GM19035 (cell line): Measurements from ENCODE around the gene ZBTB46.

Experiments
- ATAC-seq: cut with Tn5 transposase; IDR thresholded peaks from one replicate; pipeline ENCODE4 v1.9.1; 2021; ENCODE audit not compliant: unreplicated experiment

Gene ZBTB46

GRCh38 chr20:63768591-63769515 is 62.2 kb downstream of the ZBTB46 start:
- ATAC-seq, result no peak

GRCh38 chr20:63767886-63768285 is 63.2 kb downstream of the ZBTB46 start:
- ATAC-seq, result no peak

- no peak for ATAC-seq
Measured at GRCh38 chr20:63767456-63767855, 63.6 kb downstream of the ZBTB46 start.

GRCh38 chr20:63766695-63767426 is 64.2 kb downstream of the ZBTB46 start:
- no peak for ATAC-seq

GRCh38 chr20:63765902-63766301 is 65.2 kb downstream of the ZBTB46 start:
- no peak for ATAC-seq

GRCh38 chr20:63765082-63765873 is 65.8 kb downstream of the ZBTB46 start:
- ATAC-seq, result no peak

DNA sequence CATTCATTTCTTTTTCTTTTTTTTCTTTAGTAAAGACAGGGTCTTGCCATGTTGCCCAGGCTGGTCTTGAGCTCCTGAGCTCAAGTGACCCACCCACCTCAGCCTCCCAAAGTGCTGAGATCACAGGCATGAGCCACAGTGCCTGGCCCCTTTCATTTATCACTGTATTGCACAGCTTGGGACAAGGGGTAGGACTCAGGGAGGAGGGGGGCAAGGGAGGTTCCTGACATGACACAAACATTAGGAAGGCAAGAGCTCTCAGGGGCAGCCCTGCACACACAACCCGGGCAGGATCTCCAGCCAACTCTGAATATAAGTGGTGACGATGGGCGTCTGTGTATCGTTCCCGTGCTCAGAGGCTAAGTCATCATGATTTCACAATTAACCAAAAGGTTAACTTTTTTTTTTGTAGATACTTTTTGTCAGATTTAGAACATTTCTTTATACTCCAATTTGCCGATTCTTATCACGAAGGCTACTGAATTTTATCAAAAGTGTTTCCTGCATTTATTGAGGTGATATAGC is 71.6 kb downstream of the ZBTB46 start:
- no peak for ATAC-seq

DNA sequence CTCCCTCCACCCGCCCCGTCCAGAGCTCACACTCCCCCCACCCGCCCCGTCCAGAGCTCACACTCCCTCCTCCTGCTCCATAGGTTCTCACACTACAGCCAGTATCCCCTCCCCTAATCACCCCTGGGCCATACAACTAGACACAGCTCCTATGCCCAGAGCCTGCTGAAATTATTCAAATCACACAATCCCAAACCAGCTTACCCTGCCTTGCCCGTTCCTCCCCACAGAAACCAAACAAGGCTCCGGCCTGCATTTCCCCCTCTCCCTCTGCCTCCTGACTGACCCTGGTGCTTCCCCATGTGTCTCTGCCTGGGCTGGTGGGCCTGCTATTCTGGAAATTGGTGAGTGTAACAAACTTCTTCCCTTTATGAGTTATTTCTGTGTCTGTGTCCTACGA is 72.9 kb downstream of the ZBTB46 start:
- no peak for ATAC-seq

GRCh38 chr20:63756648-63756991 is 74.4 kb downstream of the ZBTB46 start:
- ATAC-seq, result no peak

DNA sequence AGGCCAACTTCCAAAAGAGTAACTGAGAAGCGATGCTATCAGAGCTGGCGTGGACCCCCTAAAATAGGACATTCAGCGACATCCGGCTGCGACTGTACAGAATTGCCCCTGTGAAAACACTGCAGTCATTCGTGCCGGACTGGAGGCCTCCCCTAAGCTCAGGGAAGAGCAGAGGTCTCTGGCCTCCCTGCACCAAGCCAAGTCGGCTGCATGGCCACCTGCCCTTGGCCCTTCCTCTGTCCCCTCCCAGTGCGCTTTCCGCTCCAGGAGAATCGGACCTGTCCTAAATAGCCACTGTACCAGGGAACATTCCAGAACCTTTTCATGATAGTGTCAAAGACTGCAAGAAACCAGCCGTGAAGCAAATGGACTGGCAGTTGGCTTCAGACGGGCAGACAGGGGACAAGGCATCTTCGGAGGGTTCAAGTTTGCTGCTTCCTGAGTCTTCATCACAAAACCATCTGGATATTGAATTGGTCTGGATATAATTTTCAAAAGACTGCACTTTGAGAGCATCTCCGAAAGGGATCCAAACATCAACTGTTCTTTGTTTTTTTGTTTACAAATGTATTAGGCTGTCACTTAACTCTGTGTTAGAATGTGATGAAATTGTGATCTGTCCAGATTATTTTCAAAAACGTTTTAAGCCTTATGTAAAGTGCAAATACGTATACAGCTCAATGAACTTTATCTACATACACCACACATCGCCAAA is 75.0 kb downstream of the ZBTB46 start:
- ATAC-seq, result no peak

- ATAC-seq, result no peak
Measured at GRCh38 chr20:63754008-63754407, 77.1 kb downstream of the ZBTB46 start.

- ATAC-seq, result no peak
Measured at GRCh38 chr20:63753381-63753780, 77.7 kb downstream of the ZBTB46 start.

DNA sequence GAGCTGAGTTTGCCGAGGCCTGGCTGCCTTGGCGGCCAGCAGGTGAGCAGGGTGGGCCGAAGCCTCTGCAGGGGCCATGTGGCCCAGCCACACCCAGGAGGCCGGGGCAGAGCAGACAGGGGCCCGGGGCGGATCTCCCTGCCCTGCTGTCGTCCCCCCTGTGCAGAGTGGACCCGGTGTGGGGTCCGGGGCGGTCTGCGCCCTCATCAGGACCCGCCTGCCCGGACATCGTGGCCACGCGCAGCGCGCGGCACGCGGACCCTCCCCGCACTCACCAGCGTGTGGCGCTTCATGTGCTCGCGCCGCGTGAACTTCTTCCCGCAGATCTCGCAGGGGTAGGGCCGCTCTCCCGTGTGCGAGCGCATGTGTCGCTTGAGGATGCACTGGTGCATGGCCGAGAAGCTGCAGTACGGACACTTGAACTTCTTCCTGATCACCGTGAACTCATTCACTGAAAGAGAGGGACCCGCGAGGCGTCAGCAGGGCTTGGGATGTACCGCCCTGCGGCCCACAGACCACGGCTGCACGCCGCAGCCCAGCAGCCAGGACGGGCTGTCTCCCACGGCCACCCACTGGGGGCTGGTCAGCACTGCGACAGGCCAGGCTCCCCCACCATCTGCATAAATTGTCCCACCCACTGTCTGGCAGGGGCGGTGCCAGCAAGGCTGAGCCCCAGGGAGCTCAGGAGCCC is 78.5 kb downstream of the ZBTB46 start:
- ATAC-seq, result no peak

GRCh38 chr20:63751471-63752271 is 79.4 kb downstream of the ZBTB46 start:
- ATAC-seq, result no peak

DNA sequence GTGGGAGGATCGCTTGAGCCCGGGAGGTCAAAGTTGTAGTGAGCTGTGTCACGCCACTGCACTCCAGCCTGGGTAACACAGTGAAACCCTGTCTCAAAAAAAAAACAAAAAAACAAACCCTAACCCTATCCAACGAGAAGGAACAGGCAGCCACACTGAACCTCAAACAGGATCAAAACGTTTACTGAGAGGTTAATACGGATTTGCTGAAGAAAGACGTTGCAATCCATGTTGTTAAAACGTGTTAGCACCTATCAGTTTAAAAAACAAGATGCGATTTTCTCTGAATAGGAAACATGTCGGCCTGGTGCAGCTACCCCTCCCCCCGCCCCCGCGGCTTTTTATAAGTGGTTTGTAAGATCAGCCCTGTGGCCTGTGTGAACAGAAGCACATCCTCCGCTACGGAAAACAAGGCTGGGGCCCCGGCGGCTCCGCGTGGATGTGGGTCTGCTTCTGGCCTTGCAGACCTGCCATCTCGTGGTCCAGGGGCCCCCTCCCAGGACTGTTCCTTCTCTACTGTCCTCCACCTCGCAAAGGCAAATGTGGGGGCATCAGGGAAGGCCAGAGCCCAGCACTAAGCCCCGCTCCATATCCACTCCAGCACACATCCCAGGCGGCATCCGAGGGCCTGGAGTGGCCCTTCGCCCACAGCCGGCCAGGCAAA is 80.1 kb downstream of the ZBTB46 start:
- no peak for ATAC-seq

DNA sequence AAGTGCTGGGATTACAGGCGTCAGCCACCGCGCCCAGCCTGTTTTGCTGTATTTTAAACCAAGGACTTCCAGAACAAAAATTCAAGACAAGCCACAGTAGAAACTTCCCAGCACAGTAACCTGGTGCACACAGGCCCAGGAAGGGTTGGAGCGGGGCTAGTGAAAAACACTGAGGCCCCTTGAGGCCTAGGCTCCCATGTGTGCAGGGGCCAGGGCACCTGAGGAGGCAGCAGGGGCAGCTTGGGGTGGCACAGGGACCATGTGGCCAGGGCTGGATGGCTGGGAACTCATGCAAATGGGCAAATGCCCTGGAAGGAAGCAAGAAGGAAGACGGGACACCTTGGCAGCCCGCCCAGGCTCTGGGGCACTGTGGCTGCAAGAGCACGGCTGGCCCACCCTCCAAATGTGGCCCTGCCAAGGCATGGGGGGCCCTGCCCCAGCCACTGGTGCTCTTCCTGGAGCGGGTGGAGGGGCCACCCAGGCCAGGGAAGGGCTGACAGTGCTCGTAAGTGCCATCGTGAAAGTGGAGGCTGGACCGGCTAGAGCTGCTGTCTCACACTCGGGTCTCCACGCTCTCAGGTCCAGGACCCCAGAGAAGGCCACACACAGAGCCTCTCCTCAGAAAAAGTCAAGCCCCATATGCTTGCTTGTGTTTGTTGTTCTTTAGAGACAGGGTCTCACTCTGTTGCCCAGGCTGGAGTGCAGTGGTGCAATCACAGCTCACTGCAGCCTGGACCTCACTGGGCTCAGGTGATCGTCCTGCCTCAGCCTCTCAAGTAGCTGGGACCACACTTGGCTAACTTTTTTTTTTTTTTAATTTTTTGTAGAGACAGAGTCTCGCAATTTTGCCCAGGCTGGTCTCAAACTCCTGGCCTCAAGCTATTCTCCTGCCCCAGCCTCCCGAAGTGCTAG is 81.2 kb downstream of the ZBTB46 start:
- ATAC-seq, result no peak

- ATAC-seq, result no peak
Measured at GRCh38 chr20:63748934-63749270, 82.2 kb downstream of the ZBTB46 start.
